Ovary (tissue), 9 donors: ENCODE results near the gene CNPPD1. TPM values are rescaled to one million over a fixed set of nuclear protein-coding genes. Genes with fewer than 3 reads are reported as not detected.

Experiments used
- DNase-seq, 5 donors: peaks; one replicate each; pipeline ENCODE4 v3.0.0-alpha.2; 2019 to 2020
- H3K27ac ChIP-seq, 2 donors: fragments of 200-600 bp; one replicate each; pipeline versions ENCODE4 v1.5.1 to v1.8.0; 2019 to 2022
- H3K27me3 ChIP-seq: fragments of 200-600 bp; one replicate; pipeline ENCODE4 v1.8.0; 2022
- H3K36me3 ChIP-seq: fragments of 200-600 bp; sonication (generic); one replicate; pipeline ENCODE4 v1.5.1; 2019
- H3K4me1 ChIP-seq: one replicate; pipeline ENCODE4 v1.8.1; 2013; ENCODE audit warnings: mild to moderate bottlenecking, moderate library complexity; ENCODE audit not compliant: insufficient read depth
- H3K4me3 ChIP-seq: fragments of 200-600 bp; sonication (generic); one replicate; pipeline ENCODE4 v1.5.1; 2017
- H3K9me3 ChIP-seq, 2 donors: fragments of 200-600 bp in 1 of 2; sonication (generic) in 1 of 2; one replicate each; pipeline versions ENCODE4 v1.5.1 to v1.8.1; 2013 to 2019; ENCODE audit warnings: mild to moderate bottlenecking in 1 of 2, moderate library complexity in 1 of 2
- CTCF ChIP-seq, 3 donors: fragments of 450-650 bp in 2 of 3; fragments of 200-600 bp in 1 of 3; IDR thresholded peaks; one replicate each; pipeline versions ENCODE4 v1.5.1 to v1.8.0; 2016 to 2022; ENCODE audit warnings: antibody characterized with exemption in 3 of 3, mild to moderate bottlenecking in 1 of 3
- EP300 ChIP-seq: sonication (generic); formaldehyde crosslinking; IDR thresholded peaks from one replicate; pipeline ENCODE4 v1.6.1; 2017; ENCODE audit warnings: antibody characterized with exemption
- POLR2A ChIP-seq: fragments of 450-650 bp; IDR thresholded peaks from one replicate; pipeline ENCODE4 v1.6.1; 2017; ENCODE audit warnings: antibody characterized with exemption, mild to moderate bottlenecking, moderate library complexity
- WGBS, 3 donors: extraction: QIAGEN DNeasy Blood & Tissue Kit in 1 of 3; methylation state at CpG; one replicate each; pipeline versions ENCODE4 v1.1.5 to v1.1.7; 2013 to 2017; 5-methylcytosine and 5-hydroxymethylcytosine counted together
- intact Hi-C, 4 donors: fragments of 100-400 bp; cut with DNase I; formaldehyde crosslinking; loops; one replicate each; pipeline versions ENCODE4 v1.11.0 to v1.15.1; 2022 to 2023
- polyA plus RNA-seq, 2 donors: library from polyadenylated mRNA; stranded (reverse); fragments of 200-250 nt in 1 of 2; fragments of 350-450 nt in 1 of 2; fragmentation: Illumina TruSeq in 1 of 2; extraction: RNeasy Lipid Tissue Mini Kit (QIAGEN cat#74804) in 1 of 2; gene quantifications; one replicate each; pipeline ENCODE4 v1.2.3, GENCODE V29; 2013 to 2014
- total RNA-seq, 7 donors: library from RNA; depleted of rRNA in 2 of 7; stranded (reverse); fragments of >200 nt in 2 of 7; fragmentation: NEBNext Ultra II Directional in 3 of 7; extraction: Animal tissue kit (Norgen Biotek cat#: 25700) in 3 of 7; gene quantifications; one replicate each; pipeline versions ENCODE4 v1.1.0 to v1.2.4, GENCODE V29; 2016 to 2023
- donor health status: DM: no; HTN: no; CAD: no; lungs with moderate emphysema.
- donor health status: DM: no; HTN: no; CAD: no.
- donor health status: Bipolar disorder and iron deficiency.
- donor health status: DM: yes; HTN: yes; CAD: no.
- donor health status: DM: no; HTN: no; CAD: no.
- donor health status: DM: yes; HTN: yes; CAD: no.

The CNPPD1 gene
- total and polyA plus RNA-seq, 9 donors = 27.1 to 68.2 (median 55.4) TPM

- 78 to 92% (median 91%) methylated on average over 16 of the region's 16 CpGs for WGBS, 3 donors
Observed at GRCh38 chr2:219129589-219129988, 47.1 kb downstream of the CNPPD1 start.

GRCh38 chr2:219128396-219128795 lies 48.3 kb downstream of the CNPPD1 start:
- Histone ChIP-seq H3K4me3 (no peak overlapping the region), H3K27ac (no peak overlapping the region), H3K9me3 (no peaks in the 10 kb centered on the region), H3K36me3 (no peaks in the 10 kb centered on the region), H3K4me1 (peaks cover 13% of the 10 kb centered on the region), H3K27me3 (no peaks in the 10 kb centered on the region)
- TF ChIP-seq EP300 (no peak), CTCF (IDR thresholded peaks at IDR 0.05) (no peak), POLR2A (no peak)
- WGBS, 3 donors = 18 to 47% (median 31%) methylated on average over 7 of the region's 7 CpGs
- intact Hi-C loops = no loop called here
- no peak for DNase-seq

More at GRCh38 chr2:219129589-219129988, 47.1 kb downstream of the CNPPD1 start:
- H3K27ac ChIP-seq = no peak overlapping the region
- intact Hi-C loops = no loop called here
- no peak for DNase-seq
- H3K4me1 ChIP-seq = peaks cover 6% of the 10 kb centered on the region
- no peaks in the 10 kb centered on the region for H3K36me3 ChIP-seq
- no peaks in the 10 kb centered on the region for H3K9me3 ChIP-seq
- H3K27me3 ChIP-seq = no peaks in the 10 kb centered on the region
- no peak overlapping the region for H3K4me3 ChIP-seq
- TF ChIP-seq POLR2A (no peak), CTCF (IDR thresholded peaks at IDR 0.05) (no peak), EP300 (no peak)

GRCh38 chr2:219127037-219127635 lies 49.6 kb downstream of the CNPPD1 start:
- Histone ChIP-seq H3K9me3 (no peaks in the 10 kb centered on the region), H3K4me1 (peaks cover 13% of the 10 kb centered on the region), H3K36me3 (no peaks in the 10 kb centered on the region), H3K27ac (no peak overlapping the region), H3K27me3 (no peaks in the 10 kb centered on the region), H3K4me3 (no peak overlapping the region)
- TF ChIP-seq CTCF (IDR thresholded peaks at IDR 0.05) = no peak
- no peak for TF ChIP-seq POLR2A
- no peak for TF ChIP-seq EP300
- DNase-seq = no peak
- 74 to 89% (median 87%) methylated on average over 2 of the region's 2 CpGs for WGBS, 3 donors
- intact Hi-C loops = no loop called here

- WGBS, 3 donors = 83 to 88% (median 84%) methylated on average over 3 of the region's 3 CpGs
- H3K27ac ChIP-seq = no peak overlapping the region
Observed at GRCh38 chr2:219126555-219126954, 50.2 kb downstream of the CNPPD1 start.

More at GRCh38 chr2:219126555-219126954, 50.2 kb downstream of the CNPPD1 start:
- intact Hi-C loops = no loop called here
- no peak for DNase-seq
- H3K4me3 ChIP-seq = no peak overlapping the region
- H3K27me3 ChIP-seq = no peaks in the 10 kb centered on the region
- H3K4me1 ChIP-seq = peaks cover 13% of the 10 kb centered on the region
- no peaks in the 10 kb centered on the region for H3K36me3 ChIP-seq
- no peak for TF ChIP-seq POLR2A
- TF ChIP-seq EP300 = no peak
- no peak for TF ChIP-seq CTCF (IDR thresholded peaks at IDR 0.05)
- no peaks in the 10 kb centered on the region for H3K9me3 ChIP-seq
